Measurements from ENCODE around the gene MYO3B.
"Not testable (repeated sequence)": the region's sequence is repeated elsewhere in the genome, so short reads cannot be mapped to it uniquely, and the experiment has no call there.

MYO3B gene

DNA sequence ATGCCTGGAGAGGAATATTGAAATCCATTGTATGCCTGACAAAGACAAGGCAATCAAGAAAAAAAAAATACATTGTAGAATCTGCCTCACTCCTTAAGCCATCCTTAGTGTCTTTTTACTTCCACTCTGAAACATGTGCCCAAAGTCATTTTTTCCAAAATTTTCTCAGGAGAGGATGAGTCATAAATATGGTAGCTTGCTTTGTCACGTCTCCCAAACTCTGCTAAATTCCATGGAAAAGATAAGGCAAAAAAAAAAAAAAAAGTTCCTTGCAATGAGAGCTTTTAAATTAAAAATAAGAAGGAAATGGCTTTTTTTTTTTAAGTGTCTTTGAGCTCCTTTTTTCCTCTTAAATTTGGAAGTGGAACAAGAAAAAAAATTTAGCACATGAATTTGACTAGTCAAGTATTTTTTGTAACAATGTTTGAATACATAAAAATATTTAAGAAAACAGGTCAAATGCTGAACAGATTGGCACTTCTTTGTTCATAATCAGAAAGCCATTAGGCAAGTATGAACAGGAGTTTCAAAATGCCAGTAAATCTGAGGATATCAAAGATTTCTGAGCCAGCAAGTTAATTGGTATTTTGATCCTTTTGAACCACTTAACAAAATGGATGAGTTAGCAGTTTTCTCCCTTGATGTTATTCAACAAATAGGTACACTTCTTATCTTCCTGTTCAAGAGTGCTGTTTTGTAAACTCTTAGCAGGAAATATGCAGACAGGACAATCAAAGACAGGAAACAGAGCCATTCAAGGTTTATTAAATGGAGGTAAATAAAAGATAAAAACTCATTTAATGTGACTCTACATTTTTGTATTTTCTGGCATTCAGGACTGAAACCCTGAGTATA lies 289.8 kb downstream of the MYO3B start:
- TF ChIP-seq, protein P1, sequence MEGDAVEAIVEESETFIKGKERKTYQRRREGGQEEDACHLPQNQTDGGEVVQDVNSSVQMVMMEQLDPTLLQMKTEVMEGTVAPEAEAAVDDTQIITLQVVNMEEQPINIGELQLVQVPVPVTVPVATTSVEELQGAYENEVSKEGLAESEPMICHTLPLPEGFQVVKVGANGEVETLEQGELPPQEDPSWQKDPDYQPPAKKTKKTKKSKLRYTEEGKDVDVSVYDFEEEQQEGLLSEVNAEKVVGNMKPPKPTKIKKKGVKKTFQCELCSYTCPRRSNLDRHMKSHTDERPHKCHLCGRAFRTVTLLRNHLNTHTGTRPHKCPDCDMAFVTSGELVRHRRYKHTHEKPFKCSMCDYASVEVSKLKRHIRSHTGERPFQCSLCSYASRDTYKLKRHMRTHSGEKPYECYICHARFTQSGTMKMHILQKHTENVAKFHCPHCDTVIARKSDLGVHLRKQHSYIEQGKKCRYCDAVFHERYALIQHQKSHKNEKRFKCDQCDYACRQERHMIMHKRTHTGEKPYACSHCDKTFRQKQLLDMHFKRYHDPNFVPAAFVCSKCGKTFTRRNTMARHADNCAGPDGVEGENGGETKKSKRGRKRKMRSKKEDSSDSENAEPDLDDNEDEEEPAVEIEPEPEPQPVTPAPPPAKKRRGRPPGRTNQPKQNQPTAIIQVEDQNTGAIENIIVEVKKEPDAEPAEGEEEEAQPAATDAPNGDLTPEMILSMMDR (IDR thresholded peaks at IDR 0.05; ENCODE audit: insufficient read depth, low read length, poor library complexity, severe bottlenecking) = no peak
- Histone ChIP-seq H3K4me3 (replicated peaks; ENCODE audit: low read depth, low read length) (no peak overlapping the region), H3K36me3 (ENCODE audit: control insufficient read depth, insufficient read depth, low read length) (no peaks in the 10 kb centered on the region), H3K27me3 (replicated peaks; ENCODE audit: control insufficient read depth, insufficient read depth, low read length) (no peaks in the 10 kb centered on the region)
- no peak for DNase-seq (ENCODE audit: extremely low read depth, insufficient read length)

DNA sequence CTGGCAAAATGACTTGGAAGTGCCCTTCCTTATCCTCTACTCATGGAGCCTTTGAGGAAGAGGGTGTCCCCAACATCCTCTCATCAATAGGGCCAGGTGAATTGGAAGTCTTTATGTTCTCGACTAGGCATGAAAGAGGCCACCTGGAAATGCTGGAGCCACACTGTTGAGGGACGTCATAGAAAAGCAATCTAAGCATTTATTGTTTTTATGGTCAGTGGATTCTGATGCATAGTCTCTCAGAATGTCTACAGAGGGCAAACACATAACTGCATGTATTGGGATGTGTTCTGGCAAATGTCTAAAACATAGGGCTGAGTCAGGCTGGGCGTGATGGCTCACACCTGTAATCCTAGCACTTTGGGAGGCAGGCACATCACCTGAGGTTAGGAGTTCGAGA lies 290.6 kb downstream of the MYO3B start:
- TF ChIP-seq, protein P1 (IDR thresholded peaks at IDR 0.05; ENCODE audit: insufficient read depth, low read length, poor library complexity, severe bottlenecking) = no peak
- H3K36me3 ChIP-seq (ENCODE audit: control insufficient read depth, insufficient read depth, low read length) = no peaks in the 10 kb centered on the region

DNA sequence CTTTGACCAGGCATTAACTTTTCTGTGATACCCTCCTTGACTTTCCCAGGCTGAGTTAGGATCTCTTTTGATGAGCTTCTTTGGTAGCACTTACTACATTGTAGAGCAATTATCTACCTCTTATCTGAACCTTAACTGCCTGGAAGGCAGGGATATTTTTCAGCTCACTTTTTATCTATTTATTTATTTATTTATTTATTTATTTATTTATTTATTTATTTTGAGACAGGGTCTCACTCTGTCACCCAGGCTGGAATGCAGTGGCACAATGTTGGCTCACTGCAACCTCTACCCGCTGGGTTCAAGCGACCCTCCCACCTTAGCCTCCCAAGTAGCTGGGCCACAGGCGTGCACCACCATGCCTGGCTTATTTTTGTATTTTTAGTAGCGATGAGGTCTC lies 294.6 kb downstream of the MYO3B start:
- not testable (repeated sequence) for H3K27me3 ChIP-seq (replicated peaks; ENCODE audit: control insufficient read depth, insufficient read depth, low read length); H3K4me3 ChIP-seq (replicated peaks; ENCODE audit: low read depth, low read length); DNase-seq (ENCODE audit: extremely low read depth, insufficient read length); H3K36me3 ChIP-seq (ENCODE audit: control insufficient read depth, insufficient read depth, low read length)

More for the DNA sequence above, 290.6 kb downstream of the MYO3B start:
- no peak for DNase-seq (ENCODE audit: extremely low read depth, insufficient read length)
- no peaks in the 10 kb centered on the region for H3K27me3 ChIP-seq (replicated peaks; ENCODE audit: control insufficient read depth, insufficient read depth, low read length)
- H3K4me3 ChIP-seq (replicated peaks; ENCODE audit: low read depth, low read length) = no peak overlapping the region

DNA sequence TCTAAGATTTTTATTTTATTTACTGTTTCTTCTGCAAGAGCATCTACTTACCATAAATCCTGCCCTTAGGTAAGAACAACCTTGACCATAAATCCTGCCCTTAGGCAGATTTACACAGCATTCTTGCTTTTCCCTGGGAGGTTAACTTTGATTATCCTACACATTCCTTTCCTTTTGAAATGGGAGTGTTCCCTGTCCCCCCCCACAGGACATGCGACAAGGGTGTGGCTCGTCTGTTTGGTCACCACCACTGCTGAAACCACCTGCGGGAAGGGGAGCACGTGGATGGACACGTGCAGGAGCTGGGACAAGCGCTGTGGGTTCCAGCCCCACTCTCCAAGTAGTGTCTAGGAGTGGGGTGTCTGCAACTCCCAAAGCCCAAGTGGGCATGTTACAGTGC lies 297.9 kb downstream of the MYO3B start:
- DNase-seq (ENCODE audit: extremely low read depth, insufficient read length) = no peak

DNA sequence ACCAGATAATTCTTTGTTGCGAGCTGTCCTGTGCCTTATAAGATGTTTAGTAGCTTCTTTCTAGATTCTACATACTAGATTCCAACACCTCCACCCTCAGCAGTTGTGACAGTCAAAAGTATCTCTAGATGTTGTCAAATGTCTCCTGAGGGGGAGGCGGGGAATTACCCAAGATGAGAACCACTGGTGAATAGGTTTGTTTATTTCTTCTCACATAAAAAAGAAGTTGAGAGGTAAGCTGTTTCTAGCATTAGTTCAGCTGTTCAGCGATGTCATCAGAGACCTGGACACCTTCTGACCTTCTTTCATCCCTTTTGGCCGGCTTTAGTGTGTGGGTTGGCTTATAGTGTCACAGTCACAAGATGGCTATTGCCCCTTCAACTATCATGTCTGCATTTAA lies 299.7 kb downstream of the MYO3B start:
- H3K27me3 ChIP-seq (replicated peaks; ENCODE audit: control insufficient read depth, insufficient read depth, low read length) = no peaks in the 10 kb centered on the region
- H3K4me3 ChIP-seq (replicated peaks; ENCODE audit: low read depth, low read length) = no peak overlapping the region
- no peak for DNase-seq (ENCODE audit: extremely low read depth, insufficient read length)
- H3K36me3 ChIP-seq (ENCODE audit: control insufficient read depth, insufficient read depth, low read length) = no peaks in the 10 kb centered on the region
- TF ChIP-seq, protein P1 (IDR thresholded peaks at IDR 0.05; ENCODE audit: insufficient read depth, low read length, poor library complexity, severe bottlenecking) = no peak

More for the DNA sequence above, 297.9 kb downstream of the MYO3B start:
- Histone ChIP-seq H3K36me3 (ENCODE audit: control insufficient read depth, insufficient read depth, low read length) (no peaks in the 10 kb centered on the region), H3K27me3 (replicated peaks; ENCODE audit: control insufficient read depth, insufficient read depth, low read length) (no peaks in the 10 kb centered on the region), H3K4me3 (replicated peaks; ENCODE audit: low read depth, low read length) (no peak overlapping the region)
- TF ChIP-seq, protein P1 (IDR thresholded peaks at IDR 0.05; ENCODE audit: insufficient read depth, low read length, poor library complexity, severe bottlenecking) = no peak

DNA sequence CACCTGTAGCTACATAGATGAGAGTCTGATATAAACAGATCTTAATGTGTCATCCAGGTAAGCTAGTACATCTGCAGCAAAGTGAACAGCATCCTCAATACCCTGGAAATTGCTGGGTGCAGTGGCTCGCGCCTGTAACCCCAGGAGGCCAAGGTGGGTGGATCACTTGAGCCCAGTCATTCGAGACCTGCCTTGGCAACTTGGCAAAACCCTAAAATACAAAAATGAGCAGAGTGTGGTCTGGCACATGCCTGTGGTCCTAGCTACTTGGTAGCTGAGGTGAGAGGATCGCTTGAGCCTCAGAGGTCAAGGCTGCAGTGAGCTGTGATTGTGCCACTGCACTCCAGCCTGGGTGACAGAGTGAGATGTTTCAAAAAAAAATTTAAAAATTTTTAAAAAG lies 303.3 kb downstream of the MYO3B start:
- Histone ChIP-seq H3K27me3 (replicated peaks; ENCODE audit: control insufficient read depth, insufficient read depth, low read length) (no peaks in the 10 kb centered on the region), H3K36me3 (ENCODE audit: control insufficient read depth, insufficient read depth, low read length) (no peaks in the 10 kb centered on the region), H3K4me3 (replicated peaks; ENCODE audit: low read depth, low read length) (no peak overlapping the region)
- TF ChIP-seq, protein P1 (IDR thresholded peaks at IDR 0.05; ENCODE audit: insufficient read depth, low read length, poor library complexity, severe bottlenecking) = no peak
- no peak for DNase-seq (ENCODE audit: extremely low read depth, insufficient read length)
